NB4 (cell line): ENCODE results near the gene TMEM41A.
A peak's percentile ranks its signal among the peaks of the same experiment; 100 is the strongest.

Experiments
- DNase-seq: peaks from one replicate; pipeline ENCODE4 v3.0.0; 2010; ENCODE audit warnings: low read depth
- H3K4me3 ChIP-seq: one replicate; pipeline ENCODE4 v1.5.1; 2011; ENCODE audit warnings: mild to moderate bottlenecking, low read depth, low read length, moderate library complexity
- MAX ChIP-seq: IDR thresholded peaks from 2 replicates; pipeline ENCODE4 v1.6.1; 2011; ENCODE audit warnings: low read depth, low read length
- MYC ChIP-seq: IDR thresholded peaks from 2 replicates; pipeline ENCODE4 v1.6.1; 2011; ENCODE audit warnings: low read depth, low read length
- POLR2A ChIP-seq: IDR thresholded peaks from 2 replicates; pipeline ENCODE4 v1.6.1; 2011; ENCODE audit warnings: mild to moderate bottlenecking; ENCODE audit not compliant: insufficient read length; ENCODE audit errors: extremely low read depth
- TF ChIP-seq, protein P1 (sequence below): IDR thresholded peaks from one replicate; pipeline ENCODE4 v1.5.1; 2012; ENCODE audit warnings: low read depth, low read length

The TMEM41A gene

GRCh38 chr3:185498503-185499396, at the start of gene TMEM41A:
TMEM41A (minus strand) TSS chr3:185499035; CDS start chr3:185498961, 74 bp downstream.
- TF ChIP-seq MYC (peak; percentile 45), MAX (peak; percentile 71), POLR2A (peak; percentile 83)
- TF ChIP-seq, protein P1, sequence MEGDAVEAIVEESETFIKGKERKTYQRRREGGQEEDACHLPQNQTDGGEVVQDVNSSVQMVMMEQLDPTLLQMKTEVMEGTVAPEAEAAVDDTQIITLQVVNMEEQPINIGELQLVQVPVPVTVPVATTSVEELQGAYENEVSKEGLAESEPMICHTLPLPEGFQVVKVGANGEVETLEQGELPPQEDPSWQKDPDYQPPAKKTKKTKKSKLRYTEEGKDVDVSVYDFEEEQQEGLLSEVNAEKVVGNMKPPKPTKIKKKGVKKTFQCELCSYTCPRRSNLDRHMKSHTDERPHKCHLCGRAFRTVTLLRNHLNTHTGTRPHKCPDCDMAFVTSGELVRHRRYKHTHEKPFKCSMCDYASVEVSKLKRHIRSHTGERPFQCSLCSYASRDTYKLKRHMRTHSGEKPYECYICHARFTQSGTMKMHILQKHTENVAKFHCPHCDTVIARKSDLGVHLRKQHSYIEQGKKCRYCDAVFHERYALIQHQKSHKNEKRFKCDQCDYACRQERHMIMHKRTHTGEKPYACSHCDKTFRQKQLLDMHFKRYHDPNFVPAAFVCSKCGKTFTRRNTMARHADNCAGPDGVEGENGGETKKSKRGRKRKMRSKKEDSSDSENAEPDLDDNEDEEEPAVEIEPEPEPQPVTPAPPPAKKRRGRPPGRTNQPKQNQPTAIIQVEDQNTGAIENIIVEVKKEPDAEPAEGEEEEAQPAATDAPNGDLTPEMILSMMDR = no peak
- peak; percentile 93 for DNase-seq
- peak within 1 kb of the TSS; percentile 83 for H3K4me3 ChIP-seq

DNA sequence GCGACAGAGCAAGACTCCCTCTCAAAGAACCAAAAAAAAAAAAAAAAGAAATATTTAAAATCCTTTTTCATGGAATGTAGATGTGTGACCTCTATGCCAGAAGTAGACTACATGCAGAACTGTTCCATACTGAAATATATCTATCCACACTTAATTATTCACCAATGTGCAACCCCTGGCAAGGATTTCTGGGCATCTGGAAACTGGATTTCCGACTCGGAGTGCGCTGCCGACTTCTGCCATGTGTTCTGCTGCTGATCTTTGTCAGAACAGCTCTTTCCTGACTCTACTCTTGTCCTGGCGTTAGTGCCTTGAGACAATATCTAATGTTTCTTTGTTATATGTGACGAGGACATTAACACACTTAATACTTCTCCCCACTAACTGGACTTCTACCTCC, 41.9 kb upstream of the TMEM41A start:
- TF ChIP-seq MAX = no peak
- TF ChIP-seq, protein P1 = no peak
- TF ChIP-seq POLR2A = no peak
- no peak for TF ChIP-seq MYC
- H3K4me3 ChIP-seq = no peak overlapping the region
- DNase-seq = no peak

- no peak overlapping the region for H3K4me3 ChIP-seq
- no peak for TF ChIP-seq MYC
- TF ChIP-seq, protein P1 = no peak
- no peak for TF ChIP-seq MAX
- TF ChIP-seq POLR2A = no peak
- DNase-seq = no peak
Measured at GRCh38 chr3:185539934-185540333, 41.1 kb upstream of the TMEM41A start.

DNA sequence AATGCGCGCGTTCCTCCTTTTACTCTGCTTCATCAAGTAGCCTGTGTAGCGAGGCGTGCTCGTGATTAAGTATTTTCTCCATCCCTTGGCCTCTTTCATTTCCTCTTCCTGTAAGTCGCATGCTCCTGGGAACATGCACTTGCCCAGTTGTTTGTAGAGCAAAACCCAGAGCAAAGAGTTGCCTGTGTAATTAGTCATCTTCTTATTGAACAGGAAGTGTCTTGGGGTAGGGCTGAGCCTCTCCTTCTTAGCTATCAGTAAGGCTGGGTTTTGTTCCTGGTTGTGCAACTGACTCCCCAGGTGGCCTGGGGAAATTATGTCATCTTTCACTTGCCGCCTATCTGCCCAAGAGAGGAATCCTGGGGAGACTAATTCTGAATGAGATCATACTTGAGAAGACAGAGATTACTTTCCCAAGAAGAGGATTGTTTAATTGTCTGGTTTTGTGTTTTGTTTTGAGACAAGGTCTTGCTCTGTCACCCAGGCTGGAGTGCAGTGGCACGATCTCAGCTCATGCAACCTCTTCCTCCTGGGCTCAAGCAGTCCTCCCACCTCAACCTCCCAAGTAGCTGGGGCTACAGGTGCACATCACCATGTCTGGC, 38.6 kb upstream of the TMEM41A start:
- TF ChIP-seq MYC (peak; percentile 84), POLR2A (no peak), MAX (peak; percentile 86)
- TF ChIP-seq, protein P1 = no peak
- peak; percentile 98 for DNase-seq
- no peak overlapping the region for H3K4me3 ChIP-seq

DNA sequence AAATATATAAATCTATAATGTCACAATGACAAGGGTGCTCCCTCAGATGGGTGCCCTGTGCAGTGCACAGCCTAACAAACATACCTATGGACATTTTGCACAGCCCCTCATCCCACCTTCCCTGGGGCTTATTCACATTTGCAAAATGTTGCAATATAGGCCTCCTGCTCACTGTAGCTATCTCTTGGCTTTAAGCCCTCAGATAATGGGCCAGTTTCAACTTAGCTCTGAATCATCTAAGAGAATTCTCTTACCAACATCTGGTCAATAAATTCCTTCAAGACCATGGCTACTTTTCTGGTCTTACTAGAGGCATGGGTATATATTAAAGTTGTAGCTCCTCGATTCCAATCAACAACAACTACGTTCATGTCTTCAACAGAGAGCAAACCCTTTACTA, 35.7 kb upstream of the TMEM41A start:
- TF ChIP-seq MYC (no peak), MAX (no peak), POLR2A (no peak)
- TF ChIP-seq, protein P1 = no peak
- DNase-seq = no peak
- H3K4me3 ChIP-seq = no peak overlapping the region
